NT2/D1 (cell line): ENCODE measurements around the gene OR1F1.

Experiments used
- YY1 ChIP-seq: IDR thresholded peaks from 2 replicates; pipeline ENCODE4 v1.6.1; 2011; ENCODE audit not compliant: insufficient read length, insufficient read depth
- ZNF274 ChIP-seq: IDR thresholded peaks from 2 replicates; pipeline ENCODE4 v1.6.1; 2011; ENCODE audit warnings: mild to moderate bottlenecking, low read depth, low read length

DNA sequence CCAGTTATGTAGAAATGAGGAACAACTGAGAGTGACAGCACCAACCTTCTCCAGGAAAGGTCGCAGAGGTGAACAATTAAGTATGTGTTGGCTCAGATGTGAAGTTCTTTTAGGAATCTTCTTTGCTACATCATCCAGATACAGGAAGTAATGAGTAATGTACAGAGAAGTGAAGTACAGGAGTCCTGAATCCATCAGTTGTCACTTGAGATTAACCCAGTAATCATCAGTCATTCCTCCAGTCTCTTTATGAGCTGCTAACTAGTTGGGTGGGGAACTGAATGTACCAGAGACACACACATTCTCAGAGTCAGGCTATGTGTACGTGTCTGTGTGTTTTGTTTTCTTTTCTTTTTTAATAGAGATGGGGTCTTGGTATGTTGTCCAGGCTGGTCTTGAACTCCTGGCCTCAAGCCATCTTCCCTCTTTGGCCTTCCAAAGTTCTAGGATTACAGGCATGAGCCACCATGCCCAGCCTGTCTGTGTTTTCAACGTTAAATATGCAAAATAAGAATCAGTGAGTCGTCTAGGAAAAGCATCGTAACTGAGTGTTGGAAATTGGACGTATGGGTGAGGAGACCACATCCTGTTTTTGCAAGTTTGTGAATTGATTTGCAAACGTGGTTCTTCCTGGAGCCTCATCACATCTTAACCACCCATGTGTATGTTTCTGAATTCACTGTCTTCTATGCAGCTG lies 27.0 kb downstream of the OR1F1 start:
- TF ChIP-seq YY1 (no peak), ZNF274 (no peak)
